HUES64 (cell line): Measurements from ENCODE around the gene APBB1IP. TPM values are rescaled to one million over a fixed set of nuclear protein-coding genes. Genes with fewer than 3 reads are reported as not detected.
"Not testable (repeated sequence)": the region's sequence is repeated elsewhere in the genome, so short reads cannot be mapped to it uniquely, and the experiment has no call there.

ENCODE experiments used
- H3K27ac ChIP-seq: 2 replicates; pipeline ENCODE4 v1.7.0; 2013; ENCODE audit warnings: low read depth, low read length, inconsistent platforms
- H3K27me3 ChIP-seq: 2 replicates; pipeline ENCODE4 v1.6.1; 2013; ENCODE audit warnings: mild to moderate bottlenecking, low read length; ENCODE audit not compliant: insufficient read depth
- H3K36me3 ChIP-seq: 2 replicates; pipeline ENCODE4 v1.6.1; 2013; ENCODE audit warnings: mild to moderate bottlenecking, low read length; ENCODE audit not compliant: insufficient read depth
- H3K4me1 ChIP-seq: 2 replicates; pipeline ENCODE4 v1.6.1; 2013; ENCODE audit warnings: mild to moderate bottlenecking, low read length, moderate library complexity; ENCODE audit not compliant: insufficient read depth
- H3K4me3 ChIP-seq: 2 replicates; pipeline ENCODE4 v1.5.1; 2013; ENCODE audit warnings: mild to moderate bottlenecking, low read length, moderate library complexity
- H3K9ac ChIP-seq: 2 replicates; pipeline ENCODE4 v1.6.1; 2013; ENCODE audit warnings: mild to moderate bottlenecking, low read depth, low read length
- H3K9me3 ChIP-seq: 2 replicates; pipeline ENCODE4 v1.6.1; 2013; ENCODE audit warnings: low read depth, low read length; ENCODE audit not compliant: insufficient read depth
- WGBS: fragments of 150-250, 120-280 bp; methylation state at CpG from one replicate; pipeline ENCODE4 v1.1.7; 2013; ENCODE audit warnings: missing lambda C conversion rate; 5-methylcytosine and 5-hydroxymethylcytosine counted together
- polyA plus RNA-seq, 2 experiments: library from polyadenylated mRNA; stranded (reverse); fragments of 50-300 nt; gene quantifications; one replicate each; pipeline ENCODE4 v1.2.3, GENCODE V29; 2013

The APBB1IP gene, protein sequence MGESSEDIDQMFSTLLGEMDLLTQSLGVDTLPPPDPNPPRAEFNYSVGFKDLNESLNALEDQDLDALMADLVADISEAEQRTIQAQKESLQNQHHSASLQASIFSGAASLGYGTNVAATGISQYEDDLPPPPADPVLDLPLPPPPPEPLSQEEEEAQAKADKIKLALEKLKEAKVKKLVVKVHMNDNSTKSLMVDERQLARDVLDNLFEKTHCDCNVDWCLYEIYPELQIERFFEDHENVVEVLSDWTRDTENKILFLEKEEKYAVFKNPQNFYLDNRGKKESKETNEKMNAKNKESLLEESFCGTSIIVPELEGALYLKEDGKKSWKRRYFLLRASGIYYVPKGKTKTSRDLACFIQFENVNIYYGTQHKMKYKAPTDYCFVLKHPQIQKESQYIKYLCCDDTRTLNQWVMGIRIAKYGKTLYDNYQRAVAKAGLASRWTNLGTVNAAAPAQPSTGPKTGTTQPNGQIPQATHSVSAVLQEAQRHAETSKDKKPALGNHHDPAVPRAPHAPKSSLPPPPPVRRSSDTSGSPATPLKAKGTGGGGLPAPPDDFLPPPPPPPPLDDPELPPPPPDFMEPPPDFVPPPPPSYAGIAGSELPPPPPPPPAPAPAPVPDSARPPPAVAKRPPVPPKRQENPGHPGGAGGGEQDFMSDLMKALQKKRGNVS
- polyA plus RNA-seq (2013, experiment 1 of 2) = not detected
- not detected for polyA plus RNA-seq (2013, experiment 2 of 2)

DNA sequence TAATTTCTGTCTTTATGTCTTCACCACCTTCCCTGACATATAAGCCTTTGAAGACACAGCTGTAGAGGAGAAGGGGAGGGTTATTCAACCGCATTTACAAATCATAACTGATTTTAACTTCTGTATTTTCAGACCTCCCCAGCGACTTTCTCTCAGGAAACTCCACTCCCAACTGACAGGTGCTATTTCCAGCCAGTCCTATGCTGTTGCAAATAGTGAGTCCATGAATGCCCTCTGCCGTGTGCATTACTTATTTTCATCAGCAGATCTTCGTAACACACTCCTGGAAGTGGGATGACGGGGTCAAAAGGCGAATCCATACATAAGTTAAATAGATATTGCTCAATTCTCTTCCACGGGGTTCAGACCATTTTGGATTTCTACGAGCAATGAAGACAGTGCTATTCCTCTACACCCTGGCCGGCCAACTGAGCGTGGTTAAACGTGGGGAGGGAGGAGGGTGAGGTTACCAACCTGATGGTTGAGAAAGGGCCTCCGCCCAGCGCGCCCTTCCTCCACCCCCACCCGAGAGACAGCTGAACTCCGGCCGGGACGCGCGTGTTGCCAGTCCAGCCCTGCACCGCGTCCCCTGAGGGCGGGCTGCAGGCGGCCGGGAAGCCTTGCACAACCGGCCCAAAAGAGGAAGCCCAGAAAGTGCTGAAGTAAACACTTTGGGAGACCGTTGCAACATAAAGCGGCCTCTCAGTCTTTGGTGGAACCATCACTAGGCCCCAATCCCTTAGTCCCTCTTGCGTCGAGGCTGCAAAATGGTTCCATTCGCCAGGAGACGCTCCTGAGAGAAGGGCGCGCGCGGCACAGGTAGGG is at the start of gene APBB1IP:
APBB1IP (plus strand) TSS at position 705 of the 825 bp plus-strand sequence. CDS start 53,986 bp downstream, outside the sequence.
- H3K9ac ChIP-seq = peak within 1 kb of the TSS; percentile 45; the same call in 1 of the 2 replicates
- H3K27ac ChIP-seq = no peak within 1 kb of the TSS

DNA sequence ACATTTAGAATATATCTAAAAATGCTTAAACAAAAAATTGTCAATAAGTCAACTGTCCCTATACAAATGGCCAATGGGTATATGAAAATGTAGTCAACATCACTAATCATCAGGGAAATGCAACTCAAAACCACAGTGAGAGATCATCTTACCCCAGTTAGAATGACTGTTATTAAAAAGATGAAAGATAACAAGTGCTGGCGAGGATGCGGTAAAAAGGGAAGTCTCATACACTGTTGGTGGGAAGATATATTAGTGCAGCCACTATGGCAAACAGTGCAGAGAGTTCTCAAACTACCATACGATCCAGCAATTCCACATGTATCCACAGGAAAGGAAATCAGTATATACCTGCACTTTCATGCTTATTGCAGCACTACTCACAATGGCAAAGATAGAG is 48.6 kb upstream of the APBB1IP start:
- Histone ChIP-seq H3K27me3 (peaks cover 28% of the 10 kb centered on the region), H3K36me3 (no peaks in the 10 kb centered on the region), H3K9ac (no peak overlapping the region), H3K4me3 (no peak overlapping the region), H3K4me1 (peaks cover 4% of the 10 kb centered on the region; the same call in 1 of the 2 replicates), H3K9me3 (no peaks in the 10 kb centered on the region), H3K27ac (no peak overlapping the region)
- WGBS = 92% methylated on average over 3 of the region's 3 CpGs

More for the DNA sequence above, at the start of gene APBB1IP:
- 46% methylated on average over 32 of the region's 36 CpGs for WGBS
- Histone ChIP-seq H3K27me3 (peaks cover 34% of the 10 kb centered on the region), H3K36me3 (no peaks in the 10 kb centered on the region), H3K9me3 (no peaks in the 10 kb centered on the region), H3K4me3 (peak within 1 kb of the TSS; percentile 58), H3K4me1 (peaks cover 3% of the 10 kb centered on the region; the same call in 1 of the 2 replicates)

DNA sequence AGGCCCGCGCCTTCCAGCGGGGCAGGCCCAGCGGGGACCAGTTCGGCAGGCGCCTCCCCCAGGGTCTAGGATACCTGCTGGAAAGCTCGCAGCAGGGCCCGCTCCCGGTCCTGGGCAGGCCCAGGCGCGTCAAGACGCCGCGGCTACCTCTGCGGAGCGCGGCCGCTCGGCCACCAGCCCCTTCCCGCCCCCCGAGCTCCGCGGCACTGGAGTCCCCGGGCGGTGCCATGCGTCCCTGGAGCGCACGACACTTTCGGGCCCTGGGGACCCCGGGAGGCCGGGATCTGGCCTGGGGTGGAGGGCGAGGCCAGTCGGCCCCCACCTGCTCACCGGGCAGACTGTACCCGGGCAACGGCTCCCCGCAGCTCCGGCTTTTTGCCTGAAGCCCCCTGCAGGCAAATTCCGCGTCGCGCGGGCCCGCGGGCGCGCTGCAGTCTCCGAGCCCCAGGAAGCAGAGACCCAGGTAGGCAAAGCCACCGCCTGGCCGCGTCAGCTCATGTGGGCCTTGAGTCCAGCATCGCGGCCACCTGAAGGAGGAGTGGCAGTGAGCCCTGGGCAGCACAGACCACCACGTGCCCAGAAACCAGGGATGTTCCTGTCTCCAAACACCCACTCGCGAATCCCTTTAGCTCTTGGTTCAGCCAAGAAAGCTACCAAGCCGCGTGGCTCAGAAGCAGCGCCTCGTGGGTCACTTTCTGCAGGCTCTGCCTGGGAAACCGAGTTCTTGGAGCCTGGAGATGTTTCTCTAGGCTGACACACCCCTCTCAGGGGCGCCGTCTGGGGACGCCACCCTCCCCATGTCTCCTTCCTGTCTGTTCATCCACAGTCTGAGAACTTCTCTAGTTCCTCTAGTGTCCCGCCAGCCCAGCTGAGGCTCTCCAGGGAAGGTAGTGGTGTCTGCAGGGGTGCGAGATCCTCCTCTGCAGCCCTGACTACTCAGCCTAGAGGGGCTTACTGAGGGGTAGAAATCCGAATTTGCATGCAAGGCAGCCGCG is 46.1 kb upstream of the APBB1IP start:
- Histone ChIP-seq H3K4me3 (peak overlapping the region; percentile 46), H3K36me3 (no peaks in the 10 kb centered on the region), H3K4me1 (peaks cover 4% of the 10 kb centered on the region; the same call in 1 of the 2 replicates), H3K9me3 (no peaks in the 10 kb centered on the region), H3K27me3 (peaks cover 28% of the 10 kb centered on the region), H3K27ac (no peak overlapping the region), H3K9ac (peak overlapping the region; percentile 22; the same call in 1 of the 2 replicates)
- 23% methylated on average over 69 of the region's 69 CpGs for WGBS

- WGBS = 100% methylated on average over 2 of the region's 2 CpGs
- H3K27ac ChIP-seq, H3K9ac ChIP-seq: not testable (repeated sequence)
Measured at GRCh38 chr10:26398353-26398752, 39.8 kb upstream of the APBB1IP start.

DNA sequence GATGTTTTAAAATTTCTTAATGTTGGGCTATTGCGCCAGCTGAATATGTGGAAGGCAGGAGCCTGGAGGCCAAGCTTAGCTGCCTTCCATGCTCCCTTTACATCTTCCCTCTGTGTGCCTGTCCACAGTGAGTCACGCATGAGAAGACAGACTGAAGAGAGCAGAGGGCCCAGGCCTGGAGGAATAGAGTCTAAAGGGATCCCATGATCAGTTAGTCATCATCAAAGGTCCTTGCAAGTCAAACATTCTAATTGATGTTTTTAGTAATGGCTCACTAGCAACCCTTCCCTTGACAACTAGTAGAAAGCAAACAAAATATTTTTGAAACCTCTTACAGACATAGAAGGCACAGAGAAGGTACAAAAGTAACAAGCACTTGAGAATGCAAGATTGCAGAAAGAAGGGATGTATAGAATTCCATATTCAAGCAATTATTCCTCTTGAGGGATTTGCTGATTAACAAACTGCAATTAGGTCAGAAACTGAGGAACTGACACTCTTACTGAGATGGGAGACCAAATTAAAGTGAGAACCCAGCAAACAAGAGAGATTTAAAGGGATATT is 30.7 kb upstream of the APBB1IP start:
- H3K9ac ChIP-seq = no peak overlapping the region
- no peaks in the 10 kb centered on the region for H3K27me3 ChIP-seq
- H3K36me3 ChIP-seq = no peaks in the 10 kb centered on the region
- H3K4me3 ChIP-seq = no peak overlapping the region
- no peaks in the 10 kb centered on the region for H3K9me3 ChIP-seq
- 92% methylated on average over 2 of the region's 2 CpGs for WGBS
- no peaks in the 10 kb centered on the region for H3K4me1 ChIP-seq
- no peak overlapping the region for H3K27ac ChIP-seq

More at GRCh38 chr10:26398353-26398752, 39.8 kb upstream of the APBB1IP start:
- not testable (repeated sequence) for H3K27me3 ChIP-seq, H3K9me3 ChIP-seq, H3K4me1 ChIP-seq, H3K36me3 ChIP-seq, H3K4me3 ChIP-seq

GRCh38 chr10:26408858-26409494 is 29.2 kb upstream of the APBB1IP start:
- WGBS = 90% methylated on average over 5 of the region's 5 CpGs
- H3K27me3 ChIP-seq = no peaks in the 10 kb centered on the region
- H3K27ac ChIP-seq = no peak overlapping the region
- no peak overlapping the region for H3K4me3 ChIP-seq
- no peaks in the 10 kb centered on the region for H3K36me3 ChIP-seq
- H3K4me1 ChIP-seq = no peaks in the 10 kb centered on the region
- H3K9me3 ChIP-seq = no peaks in the 10 kb centered on the region
- H3K9ac ChIP-seq = no peak overlapping the region

- no peak overlapping the region for H3K9ac ChIP-seq
- H3K9me3 ChIP-seq = no peaks in the 10 kb centered on the region
- H3K4me1 ChIP-seq = no peaks in the 10 kb centered on the region
- no peak overlapping the region for H3K27ac ChIP-seq
- H3K27me3 ChIP-seq = no peaks in the 10 kb centered on the region
- no peak overlapping the region for H3K4me3 ChIP-seq
- H3K36me3 ChIP-seq = no peaks in the 10 kb centered on the region
- WGBS = 91% methylated on average over 5 of the region's 6 CpGs
Measured at GRCh38 chr10:26410356-26410755, 27.8 kb upstream of the APBB1IP start.

DNA sequence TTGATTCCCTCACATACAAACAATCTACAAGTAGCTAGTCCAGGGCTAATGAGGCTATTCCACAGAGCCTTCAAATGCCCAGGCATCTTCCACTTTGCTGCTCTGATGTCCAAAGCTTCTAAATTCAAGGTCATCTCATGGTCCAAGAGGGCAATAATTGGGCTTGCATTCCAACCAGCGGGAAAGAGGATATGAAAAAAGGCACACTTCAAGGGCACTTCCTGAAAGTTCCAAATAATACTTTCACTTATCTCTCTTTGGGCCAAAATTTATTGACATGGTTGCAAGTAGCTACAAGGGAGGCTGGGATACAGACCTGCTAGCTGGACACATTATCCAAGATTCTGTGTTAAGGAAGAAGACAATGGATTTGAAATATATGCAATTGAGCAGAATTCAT is 25.2 kb upstream of the APBB1IP start:
- 83% methylated on average over 1 of the region's 1 CpG for WGBS
- no peak overlapping the region for H3K9ac ChIP-seq

DNA sequence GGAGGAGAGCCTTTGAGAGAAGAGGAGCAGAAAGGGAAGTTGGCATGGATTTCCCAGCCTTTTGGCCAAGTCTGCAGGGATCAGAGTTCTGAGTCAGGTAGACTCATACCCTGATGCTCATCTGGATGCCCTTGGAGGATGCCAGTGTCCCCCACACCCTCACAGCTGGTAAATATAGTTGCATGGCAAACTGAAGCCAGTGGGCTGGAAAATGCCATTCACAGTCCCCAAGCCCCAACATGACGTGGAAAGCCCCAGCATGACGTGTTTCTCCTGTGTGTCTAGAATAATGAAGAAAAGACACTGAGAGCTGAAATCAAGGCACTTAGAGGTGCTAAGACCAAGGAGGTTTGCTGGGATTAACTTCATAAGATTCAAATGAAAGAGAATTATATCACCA is 24.8 kb upstream of the APBB1IP start:
- Histone ChIP-seq H3K36me3 (no peaks in the 10 kb centered on the region), H3K27ac (no peak overlapping the region), H3K9ac (no peak overlapping the region), H3K27me3 (no peaks in the 10 kb centered on the region), H3K9me3 (no peaks in the 10 kb centered on the region), H3K4me3 (no peak overlapping the region), H3K4me1 (no peaks in the 10 kb centered on the region)
- WGBS = 71% methylated on average over 2 of the region's 2 CpGs

More for the DNA sequence above, 25.2 kb upstream of the APBB1IP start:
- Histone ChIP-seq H3K9me3 (no peaks in the 10 kb centered on the region), H3K36me3 (no peaks in the 10 kb centered on the region), H3K4me1 (no peaks in the 10 kb centered on the region), H3K4me3 (no peak overlapping the region), H3K27ac (no peak overlapping the region), H3K27me3 (no peaks in the 10 kb centered on the region)
